ENCODE measurements around the gene PIK3R6.

Gene PIK3R6

GRCh38 chr17:8910969-8911604 is 43.6 kb upstream of the PIK3R6 start:
- DNase-seq (ENCODE audit: low read depth in 1 of 2, low spot score in 1 of 2) = no peak
- Histone ChIP-seq H3K4me3 (replicated peaks; ENCODE audit: insufficient read depth, low read length) (no peak overlapping the region), H3K27me3 (ENCODE audit: insufficient read depth, poor library complexity, severe bottlenecking) (no peaks in the 10 kb centered on the region), H3K27ac (replicated peaks) (no peak overlapping the region)
- TF ChIP-seq REST (IDR thresholded peaks at IDR 0.05; ENCODE audit: insufficient replicate concordance, low read depth) = no peak
- no peak for TF ChIP-seq SPI1 (IDR thresholded peaks at IDR 0.05; ENCODE audit: borderline replicate concordance, low read depth)
- no peak for TF ChIP-seq POLR2AphosphoS5 (IDR thresholded peaks at IDR 0.05; ENCODE audit: low read depth)
- no peak for TF ChIP-seq CTCF (IDR thresholded peaks at IDR 0.05; ENCODE audit: insufficient read depth, low read length)
- no peak for TF ChIP-seq GABPA (IDR thresholded peaks at IDR 0.05; ENCODE audit: low read depth)

GRCh38 chr17:8909586-8910270 is 42.3 kb upstream of the PIK3R6 start:
- Histone ChIP-seq H3K27ac (replicated peaks) (no peak overlapping the region), H3K4me3 (replicated peaks; ENCODE audit: insufficient read depth, low read length) (no peak overlapping the region), H3K27me3 (ENCODE audit: insufficient read depth, poor library complexity, severe bottlenecking) (no peaks in the 10 kb centered on the region)
- DNase-seq (ENCODE audit: low read depth in 1 of 2, low spot score in 1 of 2) = no peak
- no peak for TF ChIP-seq REST (IDR thresholded peaks at IDR 0.05; ENCODE audit: insufficient replicate concordance, low read depth)
- TF ChIP-seq CTCF (IDR thresholded peaks at IDR 0.05; ENCODE audit: insufficient read depth, low read length) = no peak
- no peak for TF ChIP-seq GABPA (IDR thresholded peaks at IDR 0.05; ENCODE audit: low read depth)
- no peak for TF ChIP-seq POLR2AphosphoS5 (IDR thresholded peaks at IDR 0.05; ENCODE audit: low read depth)
- TF ChIP-seq SPI1 (IDR thresholded peaks at IDR 0.05; ENCODE audit: borderline replicate concordance, low read depth) = no peak

- no peaks in the 10 kb centered on the region for H3K27me3 ChIP-seq (ENCODE audit: insufficient read depth, poor library complexity, severe bottlenecking)
- TF ChIP-seq POLR2AphosphoS5 (IDR thresholded peaks at IDR 0.05; ENCODE audit: low read depth) = no peak
- no peak for TF ChIP-seq CTCF (IDR thresholded peaks at IDR 0.05; ENCODE audit: insufficient read depth, low read length)
- no peak for TF ChIP-seq GABPA (IDR thresholded peaks at IDR 0.05; ENCODE audit: low read depth)
- TF ChIP-seq SPI1 (IDR thresholded peaks at IDR 0.05; ENCODE audit: borderline replicate concordance, low read depth) = no peak
- no peak for TF ChIP-seq REST (IDR thresholded peaks at IDR 0.05; ENCODE audit: insufficient replicate concordance, low read depth)
- DNase-seq (ENCODE audit: low read depth in 1 of 2, low spot score in 1 of 2) = no peak
- no peak overlapping the region for H3K27ac ChIP-seq (replicated peaks)
- no peak overlapping the region for H3K4me3 ChIP-seq (replicated peaks; ENCODE audit: insufficient read depth, low read length)
Measured at GRCh38 chr17:8905331-8905730, 37.9 kb upstream of the PIK3R6 start.

Data from HL-60 (cell line).